Motor neuron (in vitro differentiated cells): ENCODE measurements around the gene DMAC2L. TPM values are rescaled to one million over a fixed set of nuclear protein-coding genes. Genes with fewer than 3 reads are reported as not detected.
"Not testable (repeated sequence)": the region's sequence is repeated elsewhere in the genome, so short reads cannot be mapped to it uniquely, and the experiment has no call there.

Experiments used
- ATAC-seq, 8 experiments: fragments of 200-7000 bp; cut with Tn5 transposase; replicated peaks in 6 of 8; 2 replicates each; pipeline ENCODE4 v1.8.0; 2021; ENCODE audit warnings: mild to moderate bottlenecking in 8 of 8, moderate library complexity in 8 of 8
- H3K27ac ChIP-seq, 2 donors: fragments of 250-450 bp; sonication (Bioruptor Pico); 2 replicates each; pipeline ENCODE4 v1.9.0; 2021; ENCODE audit warnings: antibody characterized with exemption in 2 of 2, mild to moderate bottlenecking in 2 of 2, moderate library complexity in 1 of 2
- H3K4me1 ChIP-seq, 2 donors: fragments of 250-450 bp; sonication (Bioruptor Pico); replicated peaks in 1 of 2; 2 replicates each; pipeline ENCODE4 v1.6.1; 2021; ENCODE audit warnings: antibody characterized with exemption in 2 of 2, mild to moderate bottlenecking in 2 of 2, moderate library complexity in 1 of 2
- H3K4me3 ChIP-seq, 5 donors: fragments of 250-450 bp; sonication (Bioruptor Pico); 2 replicates each; pipeline ENCODE4 v1.9.0; 2021; ENCODE audit warnings: antibody characterized with exemption in 5 of 5, mild to moderate bottlenecking in 5 of 5, moderate library complexity in 4 of 5
- WGBS, 10 experiments: fragments of 450-650 bp; shearing (Covaris generic); methylation state at CpG; one replicate each; pipeline ENCODE4 v1.0.0; 2022; 5-methylcytosine and 5-hydroxymethylcytosine counted together
- in situ Hi-C, 9 experiments: fragments of 400-800 bp; cut with MboI; loops; one replicate each; pipeline ENCODE4 v1.15.0; 2021; ENCODE audit warnings: low sequenced_read_pairs in 9 of 9, low pct_unique_long_range_greater_than_20kb in 2 of 9; ENCODE audit not compliant: unreplicated experiment in 9 of 9
- total RNA-seq, 8 experiments: library from RNA; unstranded; fragments of 300-600 nt; gene quantifications; 2 replicates each; pipeline versions ENCODE4 v1.2.3 to v1.2.4, GENCODE V29; 2022

Gene DMAC2L
- total RNA-seq, 8 experiments from 2014 or later, result 8.8 to 19.0 (median 11.2) TPM

DNA sequence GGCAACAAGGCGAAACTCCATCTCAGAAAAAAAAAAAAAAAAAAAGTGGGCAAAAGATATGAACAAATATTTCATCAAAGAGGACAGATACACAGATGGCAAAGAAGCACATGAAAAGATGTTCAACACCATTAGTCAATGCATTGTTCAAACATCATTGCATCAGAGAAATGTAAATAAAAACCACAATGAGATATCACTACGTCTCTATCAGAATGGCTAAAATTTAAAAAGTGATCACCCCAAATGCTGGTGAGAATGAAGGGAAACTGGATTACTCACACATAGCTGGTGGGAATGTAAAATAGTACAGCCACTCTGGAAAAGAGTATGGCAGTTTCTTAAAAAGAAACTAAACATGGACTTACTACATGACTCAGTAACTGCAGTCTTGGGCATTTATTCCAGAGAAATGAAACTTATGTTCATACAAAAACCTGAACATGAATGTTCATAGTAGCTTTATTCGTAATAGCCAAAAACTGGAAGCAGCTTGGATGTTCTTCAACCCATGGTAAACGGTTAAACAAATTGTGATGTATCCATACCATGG lies 3.7 kb upstream of the DMAC2L start:
- no peak overlapping the region for H3K27ac ChIP-seq
- in situ Hi-C loops, result loop anchor here in 2 of 9 experiments (25.0 kb wide), 1 partner anchor 229 kb away; the partner anchor contains the start of gene MAP4K5 (in 2 of the 2)
- no peak overlapping the region for H3K4me3 ChIP-seq
- WGBS, 10 experiments, result 61 to 100% (median 86%) methylated on average over 2 to 4 of the region's 4 CpGs; no CpG with 5 or more reads in 1 of the 10 experiments
- H3K4me1 ChIP-seq, result peaks cover 0 to 7% of the 10 kb centered on the region in 2 donors
- ATAC-seq, result no peak

DNA sequence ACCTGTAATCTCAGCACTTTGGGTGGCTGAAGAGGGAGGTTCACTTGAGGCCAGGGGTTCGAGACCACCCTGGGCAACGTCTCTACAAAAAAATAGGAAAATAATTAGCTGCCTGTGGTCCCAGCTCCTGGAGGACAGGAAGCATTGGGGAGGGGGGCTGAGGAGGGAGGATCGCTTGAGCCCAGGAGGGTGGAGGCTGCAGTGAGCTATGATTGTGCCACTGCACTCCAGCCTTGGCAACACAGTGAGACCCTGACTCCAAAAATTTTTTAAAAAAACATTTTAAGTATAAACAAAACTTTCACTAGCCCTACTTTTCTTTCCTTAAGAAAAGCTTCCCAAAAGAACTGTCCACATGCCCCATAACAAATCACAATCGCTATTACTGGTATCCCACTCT lies 1.7 kb upstream of the DMAC2L start:
- 70 to 100% (median 94%) methylated on average over 1 to 4 of the region's 4 CpGs; no CpG with 5 or more reads in 1 of the 10 experiments for WGBS, 10 experiments
- Histone ChIP-seq H3K4me1 (peaks cover 0 to 10% of the 10 kb centered on the region in 2 donors), H3K27ac (no peak overlapping the region), H3K4me3 (peak overlapping the region in 4 of 5 donors; percentile 67 to 98 (median 80))
- no peak for ATAC-seq
- in situ Hi-C loops, result loop anchor here in 2 of 9 experiments (25.0 kb wide), 1 partner anchor 227 kb away; the partner anchor contains the start of gene MAP4K5 (in 2 of the 2)

DNA sequence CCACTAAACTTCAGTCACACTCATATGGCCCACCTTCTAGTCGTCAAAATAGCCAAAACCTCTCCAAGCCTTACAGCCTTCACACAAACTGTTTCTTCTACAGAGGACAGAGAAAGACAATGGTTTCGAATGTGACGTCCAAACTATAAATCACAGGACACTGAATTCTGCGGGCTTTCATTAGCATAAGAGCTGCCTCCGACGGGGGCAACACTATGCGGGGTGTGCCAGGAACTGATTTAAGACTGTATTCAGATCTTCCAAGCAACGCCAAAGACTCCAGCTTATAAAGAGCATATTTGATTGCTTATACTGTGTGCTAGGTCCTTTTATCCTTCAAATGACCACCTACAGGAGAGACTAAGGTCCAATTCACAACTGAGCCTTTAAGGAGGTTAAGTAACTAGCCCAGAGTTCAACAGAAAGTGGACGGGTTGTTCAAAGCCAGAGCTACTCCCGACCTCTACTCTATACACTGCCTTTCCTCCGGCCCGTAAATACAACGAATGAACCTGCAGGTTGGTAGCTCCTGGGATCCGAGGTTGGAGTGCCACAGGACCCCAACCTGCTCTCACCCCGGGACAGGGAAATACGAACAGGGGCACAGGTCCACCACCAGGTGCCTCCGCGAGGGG lies 670 bp upstream of the DMAC2L start:
- in situ Hi-C loops, result loop anchor here in 2 of 9 experiments (25.0 kb wide), 1 partner anchor 226 kb away; the partner anchor contains the start of gene MAP4K5 (in 2 of the 2)
- H3K27ac ChIP-seq, result peak overlapping the region; percentile 86 to 90
- peaks cover 0 to 10% of the 10 kb centered on the region in 2 donors for H3K4me1 ChIP-seq
- 0 to 7% (median 0%) methylated on average over 2 to 17 of the region's 18 CpGs; no CpG with 5 or more reads in 1 of the 10 experiments for WGBS, 10 experiments
- peak in 7 of 8 experiments; percentile 0 to 14 (median 5) for ATAC-seq
- H3K4me3 ChIP-seq, result peak overlapping the region; percentile 67 to 98 (median 73)

DNA sequence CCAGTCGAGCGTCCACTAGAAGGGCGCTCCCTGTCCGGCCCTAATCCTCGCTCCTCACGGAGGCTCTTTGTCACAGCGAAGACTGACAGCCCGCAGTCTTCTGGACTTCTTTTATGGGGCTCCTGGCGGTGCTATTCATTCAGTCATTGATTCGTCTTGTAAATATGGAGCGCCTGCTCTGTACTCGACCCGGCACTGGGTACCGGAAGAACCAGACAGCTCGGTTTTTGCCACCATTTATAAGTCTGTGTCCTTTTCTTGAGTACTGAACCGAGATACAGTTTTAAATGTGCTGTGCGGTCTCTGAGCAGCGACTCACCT lies 570 bp downstream of the DMAC2L start:
- in situ Hi-C loops, result loop anchor here in 2 of 9 experiments (25.0 kb wide), 1 partner anchor 225 kb away; the partner anchor contains the start of gene MAP4K5 (in 2 of the 2)
- H3K4me3 ChIP-seq, result peak overlapping the region; percentile 67 to 98 (median 73)
- peak in 3 of 8 experiments; percentile 13 to 23 (median 16) for ATAC-seq
- peak overlapping the region; percentile 86 to 90 for H3K27ac ChIP-seq
- peaks cover 0 to 10% of the 10 kb centered on the region in 2 donors for H3K4me1 ChIP-seq
- WGBS, 10 experiments, result 0 to 48% (median 4%) methylated on average over 2 to 13 of the region's 18 CpGs; no CpG with 5 or more reads in 5 of the 10 experiments

DNA sequence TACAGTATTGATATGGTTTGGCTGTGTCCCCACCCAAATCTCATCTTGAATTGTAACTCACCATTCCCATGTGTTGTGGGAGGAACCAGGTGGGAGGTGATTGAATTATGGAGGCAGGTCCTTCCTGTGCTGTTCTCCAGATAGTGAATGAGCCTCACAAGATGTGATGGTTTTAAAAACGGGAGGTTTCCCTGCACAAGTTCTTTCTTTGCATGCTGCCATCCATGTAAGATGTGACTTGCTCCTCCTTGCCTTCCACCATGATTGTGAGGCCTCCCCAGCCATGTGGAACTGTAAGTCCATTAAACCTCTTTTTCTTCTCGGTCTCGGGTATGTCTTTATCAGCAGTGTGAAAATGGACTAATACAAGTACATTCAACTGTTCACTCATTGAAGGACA lies 2.0 kb downstream of the DMAC2L start:
- H3K4me3 ChIP-seq, H3K4me1 ChIP-seq, H3K27ac ChIP-seq, ATAC-seq: not testable (repeated sequence)
- in situ Hi-C loops, result loop anchor here in 2 of 9 experiments (25.0 kb wide), 1 partner anchor 223 kb away; the partner anchor contains the start of gene MAP4K5 (in 2 of the 2)
- 90 to 100% (median 98%) methylated on average over 1 to 3 of the region's 3 CpGs; no CpG with 5 or more reads in 2 of the 10 experiments for WGBS, 10 experiments

DNA sequence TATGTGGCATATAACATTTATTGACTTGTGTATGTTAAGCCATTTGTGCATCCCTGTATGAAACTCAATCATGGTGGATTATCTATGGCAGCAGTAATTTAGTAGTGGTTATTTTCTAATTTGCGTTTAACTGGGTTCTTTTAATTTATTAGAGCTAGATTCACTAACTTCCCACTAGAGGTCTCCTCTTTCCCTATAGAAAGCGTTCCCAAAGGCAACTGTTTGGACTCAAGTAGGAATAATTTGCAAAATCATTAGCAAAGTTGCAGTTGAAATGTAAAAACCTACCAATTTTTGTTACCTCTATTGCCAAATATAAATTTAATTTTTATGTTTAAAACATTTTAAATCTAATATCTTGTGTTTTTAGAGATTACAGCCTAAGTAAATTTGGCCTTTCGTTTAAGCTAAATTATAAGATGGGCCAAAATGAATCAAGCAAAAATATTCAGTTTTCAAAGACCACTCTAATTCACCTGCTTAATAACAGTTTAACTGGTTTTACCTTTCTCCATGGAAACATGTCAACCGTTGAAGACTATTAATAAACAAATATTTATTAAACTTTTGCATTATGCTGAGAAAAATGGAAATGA lies 6.0 kb downstream of the DMAC2L start:
- H3K27ac ChIP-seq, result no peak overlapping the region
- 0 to 80% (median 49%) methylated on average over 1 to 4 of the region's 4 CpGs for WGBS, 10 experiments
- no peak for ATAC-seq
- no peak overlapping the region for H3K4me3 ChIP-seq
- peaks cover 4 to 15% of the 10 kb centered on the region in 2 donors for H3K4me1 ChIP-seq
- in situ Hi-C loops, result loop anchor here in 2 of 9 experiments (25.0 kb wide), 1 partner anchor 219 kb away; the partner anchor contains the start of gene MAP4K5 (in 2 of the 2)

DNA sequence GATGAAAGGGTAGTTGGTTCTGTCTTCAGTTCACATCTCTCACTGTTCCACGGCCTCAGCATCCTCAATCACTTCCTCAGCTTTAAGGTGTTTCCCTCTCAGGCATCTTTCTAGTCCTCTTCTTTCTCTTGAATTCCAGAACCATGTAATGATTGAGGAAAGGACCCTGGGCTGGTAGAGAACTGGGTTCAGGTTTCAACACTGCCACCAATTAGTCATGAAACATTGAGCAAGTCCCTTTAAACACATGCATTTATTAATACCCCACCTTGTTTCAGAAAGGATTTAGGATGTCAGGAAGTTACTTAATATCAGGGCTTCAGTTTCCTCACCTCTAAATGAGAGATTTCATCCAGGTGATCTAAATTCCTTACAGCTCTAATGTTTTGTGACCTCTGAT lies 7.2 kb downstream of the DMAC2L start:
- no peak for ATAC-seq
- 75 to 100% (median 93%) methylated on average over 1 of the region's 1 CpG; no CpG with 5 or more reads in 6 of the 10 experiments for WGBS, 10 experiments
- H3K27ac ChIP-seq, result no peak overlapping the region
- in situ Hi-C loops, result loop anchor here in 2 of 9 experiments (25.0 kb wide), 1 partner anchor 218 kb away; the partner anchor contains the start of gene MAP4K5 (in 2 of the 2)
- H3K4me1 ChIP-seq, result peaks cover 4 to 10% of the 10 kb centered on the region in 2 donors
- H3K4me3 ChIP-seq, result no peak overlapping the region

DNA sequence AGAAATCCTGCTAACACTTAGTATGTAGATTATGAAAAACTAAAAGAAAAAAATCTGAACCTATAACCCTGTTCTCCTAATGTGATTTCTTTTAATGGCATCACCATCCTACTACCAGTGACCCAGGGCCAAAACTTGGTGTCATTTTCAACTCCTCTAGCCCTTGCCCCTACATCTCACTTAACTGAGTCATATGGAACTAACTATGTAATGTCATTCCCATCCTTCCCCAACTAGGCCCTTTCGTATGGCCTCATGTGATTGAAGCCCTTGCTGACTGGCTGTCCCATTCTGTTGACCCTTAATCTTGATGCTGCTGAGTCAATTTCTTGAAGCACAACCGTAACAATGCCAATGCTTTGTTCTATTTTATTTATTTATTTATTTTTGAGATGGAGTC lies 7.6 kb downstream of the DMAC2L start:
- WGBS, 10 experiments, result 40 to 100% (median 100%) methylated on average over 1 to 2 of the region's 2 CpGs; no CpG with 5 or more reads in 3 of the 10 experiments
- H3K27ac ChIP-seq, result no peak overlapping the region
- in situ Hi-C loops, result loop anchor here in 4 of 9 experiments (10.0 to 25.0 kb wide), 3 partner anchors 205 to 218 kb away; partner anchors contain the start of gene MAP4K5 (in 3 of the 4)
- no peak for ATAC-seq
- H3K4me3 ChIP-seq, result no peak overlapping the region
- H3K4me1 ChIP-seq, result peaks cover 4 to 10% of the 10 kb centered on the region in 2 donors

DNA sequence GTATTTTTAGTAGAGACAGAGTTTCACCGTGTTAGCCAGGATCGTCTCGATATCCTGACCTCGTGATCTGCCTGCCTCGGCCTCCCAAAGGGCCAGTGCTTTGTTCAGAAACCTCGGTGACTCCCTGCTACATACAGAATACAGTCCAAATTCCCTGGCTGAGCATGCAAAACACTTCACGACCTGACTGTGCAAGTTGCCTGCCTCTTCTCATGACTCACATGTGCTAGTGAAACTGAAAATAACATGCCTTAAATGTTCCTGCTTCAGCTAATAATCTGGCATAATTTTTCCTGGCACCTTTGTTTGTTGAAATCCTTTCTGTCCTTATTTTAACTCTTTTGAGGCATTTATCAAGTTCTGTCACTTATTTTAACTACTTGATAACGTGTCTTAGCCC lies 8.2 kb downstream of the DMAC2L start:
- in situ Hi-C loops, result loop anchor here in 4 of 9 experiments (10.0 to 25.0 kb wide), 3 partner anchors 205 to 217 kb away; partner anchors contain the start of gene MAP4K5 (in 3 of the 4)
- ATAC-seq, result peak in 4 of 8 experiments; percentile 20 to 59 (median 34)
- 0 to 74% (median 31%) methylated on average over 1 to 8 of the region's 8 CpGs; no CpG with 5 or more reads in 2 of the 10 experiments for WGBS, 10 experiments
- Histone ChIP-seq H3K4me3 (no peak overlapping the region), H3K27ac (no peak overlapping the region), H3K4me1 (peaks cover 4 to 10% of the 10 kb centered on the region in 2 donors)

DNA sequence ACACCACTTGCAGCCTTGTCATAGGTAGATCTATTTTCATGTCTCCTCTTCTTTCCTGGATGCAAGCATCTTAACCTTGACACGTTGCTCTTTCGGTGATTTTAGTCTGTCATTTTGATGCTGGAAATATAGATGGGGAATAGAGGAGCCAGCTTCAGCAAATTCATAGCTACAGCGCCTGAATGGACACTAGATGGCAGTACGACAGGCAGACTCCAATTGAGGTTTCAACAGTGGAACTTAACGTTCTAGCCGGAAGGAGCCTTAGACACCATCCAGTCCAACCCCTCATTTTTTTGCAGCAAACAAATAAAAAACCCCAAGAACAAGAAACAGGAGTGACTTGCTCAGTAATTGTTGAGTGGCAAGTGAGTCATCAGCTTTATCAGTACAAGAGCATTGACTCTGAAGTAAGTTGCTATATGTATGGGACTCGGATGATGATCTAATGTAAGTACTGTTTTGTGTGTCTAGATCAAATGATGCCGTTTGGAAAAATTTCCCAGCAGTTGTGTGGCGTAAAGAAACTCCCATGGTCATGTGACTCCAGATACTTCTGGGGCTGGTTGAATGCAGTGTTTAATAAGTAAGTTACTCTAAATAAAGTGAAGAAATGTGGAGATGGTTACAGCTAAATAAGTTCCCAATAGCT lies 9.0 kb downstream of the DMAC2L start:
- Histone ChIP-seq H3K4me3 (peak overlapping the region in 2 of 5 donors; percentile 5 to 25), H3K4me1 (peaks cover 4 to 10% of the 10 kb centered on the region in 2 donors), H3K27ac (no peak overlapping the region)
- peak; percentile 87 to 98 (median 94) for ATAC-seq
- WGBS, 10 experiments, result 0 to 35% (median 15%) methylated on average over 2 to 9 of the region's 9 CpGs
- in situ Hi-C loops, result loop anchor here in 4 of 9 experiments (10.0 to 25.0 kb wide), 3 partner anchors 204 to 216 kb away; partner anchors contain the start of gene MAP4K5 (in 3 of the 4)

DNA sequence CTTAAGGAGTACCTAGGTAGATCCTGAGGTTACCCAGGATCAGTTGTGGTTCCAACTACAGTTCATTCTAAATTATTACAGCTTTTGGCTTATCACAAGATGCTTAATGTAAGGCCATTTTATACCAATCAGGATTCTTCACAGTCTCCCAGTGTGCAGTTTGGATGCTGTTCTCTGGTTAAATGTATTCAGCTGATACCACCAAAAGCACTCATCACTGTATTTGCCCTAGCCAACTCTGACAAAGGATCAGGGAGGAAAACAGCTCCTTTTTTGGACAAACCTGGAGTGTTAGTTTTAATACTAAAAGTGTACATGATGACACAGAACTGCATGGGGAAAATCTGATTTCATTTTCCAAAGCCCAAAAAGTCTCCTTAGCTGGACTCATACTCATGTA lies 19.5 kb downstream of the DMAC2L start:
- ATAC-seq, result no peak
- no peak overlapping the region for H3K4me3 ChIP-seq
- in situ Hi-C loops, result loop anchor here in 1 of 9 experiments (25.0 kb wide), 1 partner anchor 206 kb away; the partner anchor contains the start of gene MAP4K5
- peaks cover 18% of the 10 kb centered on the region in 2 donors for H3K4me1 ChIP-seq
- no peak overlapping the region for H3K27ac ChIP-seq

DNA sequence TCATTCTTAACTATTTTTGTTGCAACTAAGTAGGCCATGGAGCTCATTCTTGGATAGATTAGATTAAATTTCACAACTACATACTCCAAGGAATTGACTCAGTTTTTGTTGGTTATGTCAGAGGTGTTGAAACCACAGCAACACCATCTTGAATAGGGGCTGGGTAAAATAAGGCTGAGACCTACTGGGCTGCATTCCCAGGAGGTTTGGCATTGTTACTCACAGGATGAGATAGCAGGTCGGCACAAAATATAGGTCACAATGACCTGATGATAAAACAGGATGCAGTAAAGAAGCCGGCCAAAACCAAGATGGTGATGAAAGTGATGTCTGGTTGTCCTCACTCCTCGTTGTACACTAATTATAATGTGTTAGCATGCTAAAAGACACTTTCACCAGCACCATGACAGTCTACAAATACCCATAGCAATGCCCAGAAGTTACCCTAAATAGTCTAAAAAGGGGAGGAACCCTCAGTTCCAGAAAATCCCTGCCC lies 20.9 kb downstream of the DMAC2L start:
- peak in 3 of 8 experiments; percentile 49 to 80 (median 56) for ATAC-seq
- in situ Hi-C loops, result loop anchor here in 1 of 9 experiments (25.0 kb wide), 1 partner anchor 204 kb away; the partner anchor contains the start of gene MAP4K5
- no peak overlapping the region for H3K27ac ChIP-seq
- H3K4me1 ChIP-seq, result peaks cover 18 to 20% of the 10 kb centered on the region in 2 donors
- H3K4me3 ChIP-seq, result no peak overlapping the region
- 0 to 100% (median 83%) methylated on average over 1 to 3 of the region's 3 CpGs; no CpG with 5 or more reads in 2 of the 10 experiments for WGBS, 10 experiments
